ENCODE results near the gene LCMT2.

- no peak for TF ChIP-seq CTCF (IDR thresholded peaks at IDR 0.05)
- no peak for TF ChIP-seq POLR2A (IDR thresholded peaks at IDR 0.05)
- no peak for TF ChIP-seq POLR2AphosphoS5 (IDR thresholded peaks at IDR 0.05)
Measured at GRCh38 chr15:43316971-43317346, 13.4 kb downstream of the LCMT2 start.
